Measurements from ENCODE around the gene ASXL1. TPM values are rescaled to one million over a fixed set of nuclear protein-coding genes. Genes with fewer than 3 reads are reported as not detected.

The ASXL1 gene
- total and polyA plus RNA-seq, 9 donors, result 31.6 to 85.1 (median 67.9) TPM

GRCh38 chr20:32449057-32449889 lies 91.1 kb downstream of the ASXL1 start:
- TF ChIP-seq, protein P1, sequence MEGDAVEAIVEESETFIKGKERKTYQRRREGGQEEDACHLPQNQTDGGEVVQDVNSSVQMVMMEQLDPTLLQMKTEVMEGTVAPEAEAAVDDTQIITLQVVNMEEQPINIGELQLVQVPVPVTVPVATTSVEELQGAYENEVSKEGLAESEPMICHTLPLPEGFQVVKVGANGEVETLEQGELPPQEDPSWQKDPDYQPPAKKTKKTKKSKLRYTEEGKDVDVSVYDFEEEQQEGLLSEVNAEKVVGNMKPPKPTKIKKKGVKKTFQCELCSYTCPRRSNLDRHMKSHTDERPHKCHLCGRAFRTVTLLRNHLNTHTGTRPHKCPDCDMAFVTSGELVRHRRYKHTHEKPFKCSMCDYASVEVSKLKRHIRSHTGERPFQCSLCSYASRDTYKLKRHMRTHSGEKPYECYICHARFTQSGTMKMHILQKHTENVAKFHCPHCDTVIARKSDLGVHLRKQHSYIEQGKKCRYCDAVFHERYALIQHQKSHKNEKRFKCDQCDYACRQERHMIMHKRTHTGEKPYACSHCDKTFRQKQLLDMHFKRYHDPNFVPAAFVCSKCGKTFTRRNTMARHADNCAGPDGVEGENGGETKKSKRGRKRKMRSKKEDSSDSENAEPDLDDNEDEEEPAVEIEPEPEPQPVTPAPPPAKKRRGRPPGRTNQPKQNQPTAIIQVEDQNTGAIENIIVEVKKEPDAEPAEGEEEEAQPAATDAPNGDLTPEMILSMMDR (IDR thresholded peaks at IDR 0.05), result no peak
- TF ChIP-seq POLR2A (IDR thresholded peaks at IDR 0.05) (no peak), EP300 (IDR thresholded peaks at IDR 0.05) (no peak)
- 45 to 65% (median 61%) methylated on average over 9 of the region's 9 CpGs for WGBS, 3 donors
- intact Hi-C loops (cut with DNase I), result no loop called here

DNA sequence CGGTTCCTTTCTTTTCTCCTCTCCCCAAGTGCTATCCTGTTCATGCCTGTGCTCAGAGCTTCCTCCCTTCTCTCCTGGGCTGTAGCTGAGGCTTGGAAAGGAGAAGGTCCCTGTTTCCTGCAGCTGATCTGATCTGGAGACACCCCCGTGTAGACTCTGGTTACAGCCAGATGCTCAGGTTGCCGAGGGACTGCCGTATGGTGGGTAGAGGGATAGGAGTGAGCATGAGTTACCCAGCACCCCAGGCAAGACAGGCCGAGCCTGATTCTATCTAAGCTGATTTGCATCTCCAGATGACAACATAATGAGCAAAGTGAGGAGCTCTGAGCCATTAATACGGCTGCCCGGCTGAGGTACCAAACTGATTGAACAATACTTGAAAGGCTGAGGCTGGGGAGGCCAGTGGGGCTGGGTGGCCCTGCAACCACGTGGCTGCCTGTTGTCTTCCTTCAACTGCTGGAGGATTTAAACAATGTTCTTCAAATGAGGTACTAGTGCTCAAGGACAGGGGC lies 91.8 kb downstream of the ASXL1 start:
- intact Hi-C loops (cut with DNase I), result no loop called here
- Histone ChIP-seq H3K27ac (peak overlapping the region in 1 of 2 donors; percentile 36), H3K27me3 (no peaks in the 10 kb centered on the region), H3K36me3 (no peaks in the 10 kb centered on the region), H3K9me3 (no peaks in the 10 kb centered on the region), H3K4me3 (no peak overlapping the region), H3K4me1 (ENCODE audit: insufficient read depth) (peaks cover 23% of the 10 kb centered on the region)
- whole genome bisulfite sequencing, 3 donors, result 28 to 47% (median 37%) methylated on average over 8 of the region's 8 CpGs
- TF ChIP-seq EP300 (IDR thresholded peaks at IDR 0.05), result no peak
- TF ChIP-seq POLR2A (IDR thresholded peaks at IDR 0.05), result no peak
- no peak for DNase-seq

More at GRCh38 chr20:32449057-32449889, 91.1 kb downstream of the ASXL1 start:
- Histone ChIP-seq H3K36me3 (no peaks in the 10 kb centered on the region), H3K4me1 (ENCODE audit: insufficient read depth) (peaks cover 23% of the 10 kb centered on the region), H3K4me3 (no peak overlapping the region), H3K27ac (no peak overlapping the region), H3K9me3 (no peaks in the 10 kb centered on the region), H3K27me3 (no peaks in the 10 kb centered on the region)
- DNase-seq, result no peak

DNA sequence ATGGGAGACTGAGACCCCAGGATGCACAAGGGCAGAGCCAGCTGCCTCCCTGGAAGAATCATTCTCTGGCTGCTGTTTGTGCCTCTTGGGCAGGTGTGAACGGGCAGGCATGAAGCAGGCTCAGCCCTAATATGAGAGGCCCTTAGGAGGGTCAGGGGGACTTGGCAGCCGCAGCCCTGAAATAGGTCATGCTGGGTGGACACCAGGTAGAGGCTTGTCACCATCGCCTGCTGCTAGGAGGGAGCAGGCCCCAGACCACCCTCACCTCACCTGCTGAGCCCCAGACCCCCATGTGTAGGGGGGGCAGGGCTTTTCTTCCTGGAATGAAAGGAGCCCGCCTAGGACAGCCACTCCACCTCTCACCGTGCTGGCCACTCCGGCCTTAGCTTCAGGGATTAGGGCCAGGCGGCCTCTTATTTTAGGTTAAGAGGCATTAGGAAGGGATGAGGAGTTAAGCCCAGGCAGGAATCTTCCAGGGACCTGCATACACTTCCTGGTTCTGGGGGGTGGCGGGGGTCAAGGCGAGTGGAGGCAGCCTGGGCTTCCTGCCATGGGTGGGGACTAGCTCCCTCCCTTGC lies 92.4 kb downstream of the ASXL1 start:
- H3K36me3 ChIP-seq, result no peaks in the 10 kb centered on the region
- peak in 3 of 5 donors; percentile 49 to 72 (median 52) for DNase-seq
- WGBS, 3 donors, result 41 to 62% (median 50%) methylated on average over 8 to 9 of the region's 9 CpGs
- peak overlapping the region in 1 of 2 donors; percentile 36 for H3K27ac ChIP-seq
- peaks cover 23% of the 10 kb centered on the region for H3K4me1 ChIP-seq (ENCODE audit: insufficient read depth)
- H3K9me3 ChIP-seq, result no peaks in the 10 kb centered on the region
- no peak overlapping the region for H3K4me3 ChIP-seq
- intact Hi-C loops (cut with DNase I), result no loop called here
- TF ChIP-seq, protein P1 (IDR thresholded peaks at IDR 0.05), result no peak
- no peak for TF ChIP-seq POLR2A (IDR thresholded peaks at IDR 0.05)
- TF ChIP-seq EP300 (IDR thresholded peaks at IDR 0.05), result no peak
- no peaks in the 10 kb centered on the region for H3K27me3 ChIP-seq

GRCh38 chr20:32451340-32451681 lies 93.2 kb downstream of the ASXL1 start:
- no peak for TF ChIP-seq POLR2A (IDR thresholded peaks at IDR 0.05)
- no peak for TF ChIP-seq EP300 (IDR thresholded peaks at IDR 0.05)
- TF ChIP-seq, protein P1 (IDR thresholded peaks at IDR 0.05), result no peak
- intact Hi-C loops (cut with DNase I), result no loop called here
- H3K9me3 ChIP-seq, result no peaks in the 10 kb centered on the region
- no peaks in the 10 kb centered on the region for H3K36me3 ChIP-seq
- H3K27ac ChIP-seq, result no peak overlapping the region
- DNase-seq, result no peak
- H3K4me3 ChIP-seq, result no peak overlapping the region
- 70 to 74% (median 72%) methylated on average over 8 of the region's 8 CpGs for WGBS, 3 donors
- H3K27me3 ChIP-seq, result no peaks in the 10 kb centered on the region
- peaks cover 24% of the 10 kb centered on the region for H3K4me1 ChIP-seq (ENCODE audit: insufficient read depth)

Data from ovary (tissue), 9 donors.